Stimulated activated CD8-positive, alpha-beta memory T cell treated with anti-CD3 and anti-CD28 coated beads, Interleukin-4, amount 100 ng/mL, for 24 hours (primary cell): ENCODE data around the gene BZW1.
"Not testable (repeated sequence)": the region's sequence is repeated elsewhere in the genome, so short reads cannot be mapped to it uniquely, and the experiment has no call there.

Experiments
- DNase-seq: peaks from one replicate; pipeline ENCODE4 v3.0.0-alpha.2; 2020; ENCODE audit warnings: low read depth

Gene BZW1

GRCh38 chr2:200791905-200792304 is 19.8 kb upstream of the BZW1 start:
- no peak for DNase-seq

GRCh38 chr2:200794143-200794542 is 17.6 kb upstream of the BZW1 start:
- DNase-seq: no peak

GRCh38 chr2:200795028-200795440 is 16.7 kb upstream of the BZW1 start:
- no peak for DNase-seq

GRCh38 chr2:200796561-200796960 is 15.1 kb upstream of the BZW1 start:
- DNase-seq: no peak

GRCh38 chr2:200797242-200797770 is 14.4 kb upstream of the BZW1 start:
- no peak for DNase-seq

DNA sequence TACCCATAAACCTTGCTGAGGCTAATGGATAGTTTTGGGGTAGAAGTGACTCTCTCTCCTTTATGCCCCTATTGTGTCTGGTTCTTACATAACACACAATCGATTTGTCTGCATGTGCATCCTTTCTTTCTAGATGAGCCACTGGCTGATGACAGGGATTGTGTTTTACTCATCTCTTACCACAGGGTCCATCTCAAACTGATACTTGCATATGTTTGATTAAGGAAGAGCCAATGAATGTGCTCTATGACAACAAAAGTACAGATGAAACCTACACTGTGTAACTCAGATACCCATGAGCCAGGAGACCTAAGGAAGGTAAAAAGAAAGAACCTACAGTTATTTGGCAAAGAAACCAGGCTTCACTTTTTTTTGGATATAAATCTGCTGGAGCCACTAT is 13.2 kb upstream of the BZW1 start:
- no peak for DNase-seq

DNA sequence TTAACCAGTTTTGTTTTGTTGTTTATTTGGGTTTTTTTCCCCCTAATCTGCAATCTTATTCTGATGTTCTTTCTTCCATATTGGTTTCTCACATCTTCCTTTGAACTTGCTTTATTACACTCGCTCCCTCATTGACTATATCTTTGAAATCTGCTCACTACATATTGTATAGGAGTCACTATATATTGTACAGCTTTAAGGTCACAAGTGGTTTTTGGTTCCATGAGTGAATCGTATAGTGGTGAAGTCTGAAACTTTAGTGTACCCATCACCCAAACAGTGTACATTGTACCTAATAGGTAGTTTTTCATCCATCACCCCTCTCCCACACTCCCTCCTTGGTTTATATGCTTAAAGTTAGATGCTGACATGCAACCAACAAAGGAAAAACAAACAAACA is 11.3 kb upstream of the BZW1 start:
- DNase-seq: no peak

DNA sequence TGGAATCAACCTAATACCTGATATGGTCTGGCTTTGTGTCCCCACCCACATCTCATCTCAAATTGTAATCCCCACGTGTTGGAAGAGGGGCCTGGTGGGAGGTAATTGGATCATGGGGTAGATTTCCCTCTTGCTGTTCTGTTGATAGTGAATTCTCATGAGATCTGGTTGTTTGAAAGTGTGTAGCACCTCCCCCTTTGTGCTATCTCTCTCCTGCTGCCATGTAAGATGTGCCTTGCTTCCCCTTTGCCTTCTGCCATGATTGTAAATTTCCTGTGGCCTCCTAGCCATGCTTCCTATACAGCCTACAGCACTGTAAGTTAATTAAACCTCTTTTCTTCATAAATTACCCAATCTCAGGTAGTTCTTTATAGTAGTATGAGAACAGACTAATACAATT is 10.3 kb upstream of the BZW1 start:
- DNase-seq: not testable (repeated sequence)

DNA sequence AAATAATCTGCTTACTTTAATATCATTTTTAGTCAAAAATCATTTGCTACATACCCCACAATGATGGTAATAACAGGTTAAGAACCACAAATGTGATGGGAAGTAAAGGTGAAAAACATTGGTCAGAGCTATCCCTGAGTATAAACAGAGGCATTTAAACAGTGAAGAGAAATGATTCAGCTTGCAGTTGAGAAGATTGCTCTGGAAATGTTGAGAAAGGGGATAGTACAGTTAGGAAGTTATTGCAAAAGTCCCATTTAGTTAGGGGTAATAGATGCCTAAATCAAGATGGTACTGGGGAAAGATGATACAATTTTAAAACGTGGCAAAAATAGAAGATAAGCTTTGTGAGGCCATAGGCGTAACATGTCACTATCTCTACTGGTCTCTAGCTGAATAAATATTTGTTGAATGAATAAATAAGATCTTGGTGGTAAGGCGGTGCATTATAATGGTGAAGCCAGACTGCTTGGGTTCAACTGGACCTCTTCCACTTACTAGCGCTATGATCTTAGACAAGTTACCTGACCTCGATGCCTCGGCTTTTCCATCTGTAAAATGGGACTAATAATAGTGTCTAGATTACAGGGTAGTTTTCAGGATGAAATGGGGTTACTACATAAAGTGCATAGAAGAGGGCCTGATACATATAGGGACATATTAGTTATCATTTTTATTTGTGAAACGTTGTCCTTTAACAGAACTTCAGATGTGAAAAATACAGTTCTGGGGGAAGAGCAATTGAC is 2.0 kb upstream of the BZW1 start:
- DNase-seq: no peak

DNA sequence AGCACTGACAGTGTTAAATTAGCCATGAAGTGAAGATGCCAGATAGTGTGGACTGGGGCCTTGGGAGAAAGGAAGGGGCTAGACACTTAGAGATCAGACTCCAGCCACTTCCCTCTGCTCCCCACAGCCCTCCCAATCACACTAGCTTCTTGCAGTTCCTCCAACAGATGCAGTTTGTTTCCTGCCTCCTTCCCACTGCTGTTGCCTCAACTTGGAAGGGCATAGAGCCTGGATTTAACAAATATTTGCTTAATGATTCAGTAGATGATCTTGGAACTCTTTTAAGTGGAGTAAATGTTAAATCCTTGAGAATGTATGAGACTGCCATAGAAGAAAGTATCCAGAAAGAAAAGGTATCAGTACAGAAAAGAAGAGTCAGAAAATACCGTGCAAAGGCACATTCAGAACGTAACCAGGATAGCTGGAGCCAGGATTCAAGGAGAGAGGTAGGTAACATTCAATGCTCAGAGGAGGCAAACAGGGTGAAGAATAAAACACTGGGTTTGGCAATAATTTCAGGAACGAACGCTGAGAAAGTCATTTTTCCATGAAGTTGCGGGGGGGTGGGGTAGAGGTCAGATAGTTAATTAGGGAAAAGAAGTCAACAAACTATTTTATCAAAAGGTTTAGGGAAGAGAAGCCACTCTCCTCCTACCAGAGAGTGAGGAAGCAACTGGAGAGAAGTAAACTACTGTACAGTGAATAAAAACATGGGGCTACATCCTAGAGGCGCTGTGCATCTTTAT is 1.3 kb upstream of the BZW1 start:
- no peak for DNase-seq

DNA sequence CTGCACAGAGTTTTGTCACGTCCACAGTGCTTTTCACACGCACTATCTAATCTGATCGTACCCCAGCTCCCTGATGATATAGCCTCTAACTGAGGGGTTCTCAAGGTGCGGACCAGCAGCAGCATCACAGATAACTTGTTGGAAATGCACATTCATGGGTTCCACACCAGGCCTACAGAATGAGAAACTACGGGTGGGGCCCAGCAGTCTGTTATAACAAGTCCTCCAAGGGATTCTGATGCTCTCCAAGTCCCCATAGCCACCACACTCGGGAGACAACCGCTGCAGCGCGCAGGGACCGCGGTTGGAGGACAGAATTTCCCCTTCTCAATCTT is 745 bp upstream of the BZW1 start:
- no peak for DNase-seq

- DNase-seq: peak; percentile 60
Measured at GRCh38 chr2:200812122-200813022, 662 bp downstream of the BZW1 start.

GRCh38 chr2:200814276-200814815 is 2.6 kb downstream of the BZW1 start:
- DNase-seq: no peak

- no peak for DNase-seq
Measured at GRCh38 chr2:200814917-200815316, 3.2 kb downstream of the BZW1 start.

- not testable (repeated sequence) for DNase-seq
Measured at GRCh38 chr2:200818732-200819131, 7.0 kb downstream of the BZW1 start.

DNA sequence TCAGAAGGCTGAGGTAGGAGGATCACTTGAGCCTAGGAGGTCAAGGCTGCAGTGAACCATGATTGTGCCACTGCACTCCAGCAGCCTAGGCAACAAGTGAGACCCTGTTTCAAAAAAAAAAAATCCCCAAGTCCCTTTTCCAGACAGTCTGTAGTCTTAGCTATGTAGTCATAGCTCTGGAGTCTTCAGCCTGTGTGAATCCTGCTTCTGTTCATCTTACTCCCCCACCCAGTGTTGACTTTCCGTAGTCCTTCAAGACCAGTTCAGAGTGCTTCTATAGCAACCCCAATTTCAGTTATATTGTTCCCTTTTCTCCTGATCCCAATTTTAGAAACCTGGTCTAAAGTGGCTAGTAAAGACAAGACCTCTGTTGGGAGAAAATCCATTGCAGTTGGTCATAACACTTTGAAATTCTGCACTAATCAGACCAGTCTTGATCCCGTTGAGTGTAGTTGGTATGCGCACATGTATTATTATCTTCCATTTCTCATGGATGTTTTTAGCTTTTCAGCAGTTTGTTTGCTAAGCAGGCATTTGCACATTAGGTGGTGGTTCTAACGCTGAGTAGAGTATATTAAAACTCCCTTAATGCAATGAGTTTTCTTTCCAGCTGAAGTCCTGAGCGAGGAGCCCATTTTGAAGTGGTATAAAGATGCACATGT is 9.0 kb downstream of the BZW1 start:
- DNase-seq: no peak

DNA sequence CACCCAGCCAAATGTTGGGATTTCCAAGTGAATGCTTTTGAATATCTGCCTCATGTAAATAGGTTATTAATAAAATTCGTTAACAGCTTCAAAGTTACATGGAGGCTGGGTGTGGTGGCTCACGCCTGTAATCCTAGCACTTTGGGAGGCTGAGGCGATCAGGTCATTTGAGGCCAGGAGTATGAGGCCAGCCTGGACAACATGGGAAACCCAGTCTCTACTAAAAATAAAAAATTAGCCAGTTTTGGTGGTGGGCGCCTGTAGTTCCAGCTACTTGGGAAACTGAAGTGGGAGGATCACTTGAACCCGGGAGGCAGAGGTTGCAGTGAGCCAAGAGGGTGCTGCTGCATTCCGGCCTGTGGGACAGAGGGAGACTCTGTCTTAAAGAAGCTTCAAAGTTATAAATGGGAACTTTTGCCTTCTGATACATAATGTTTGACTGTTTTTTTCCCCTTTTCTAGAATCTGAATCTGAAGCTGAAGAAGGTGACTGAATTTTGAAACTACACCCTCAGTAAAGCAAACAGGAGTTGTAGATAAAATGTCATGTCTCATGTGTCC is 10.1 kb downstream of the BZW1 start:
- no peak for DNase-seq

DNA sequence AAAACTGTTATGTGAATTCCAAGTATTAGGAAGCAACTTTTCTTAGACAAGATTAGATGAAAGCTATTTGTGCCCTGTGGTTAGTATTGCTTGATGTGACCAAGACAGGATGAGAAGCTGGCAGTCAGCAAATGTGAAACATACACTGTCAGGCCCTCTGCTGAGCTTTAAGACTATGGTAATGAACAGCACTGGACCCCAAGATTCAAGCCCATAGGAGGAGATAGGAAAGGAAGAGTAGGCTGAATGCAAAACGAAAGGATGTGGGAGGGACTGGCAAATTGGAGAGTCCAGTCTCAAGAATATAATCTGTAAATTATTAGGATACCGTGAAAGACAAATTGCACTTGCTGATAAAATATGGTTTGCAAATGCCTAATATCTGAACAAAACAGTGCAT is 16.4 kb downstream of the BZW1 start:
- no peak for DNase-seq

DNA sequence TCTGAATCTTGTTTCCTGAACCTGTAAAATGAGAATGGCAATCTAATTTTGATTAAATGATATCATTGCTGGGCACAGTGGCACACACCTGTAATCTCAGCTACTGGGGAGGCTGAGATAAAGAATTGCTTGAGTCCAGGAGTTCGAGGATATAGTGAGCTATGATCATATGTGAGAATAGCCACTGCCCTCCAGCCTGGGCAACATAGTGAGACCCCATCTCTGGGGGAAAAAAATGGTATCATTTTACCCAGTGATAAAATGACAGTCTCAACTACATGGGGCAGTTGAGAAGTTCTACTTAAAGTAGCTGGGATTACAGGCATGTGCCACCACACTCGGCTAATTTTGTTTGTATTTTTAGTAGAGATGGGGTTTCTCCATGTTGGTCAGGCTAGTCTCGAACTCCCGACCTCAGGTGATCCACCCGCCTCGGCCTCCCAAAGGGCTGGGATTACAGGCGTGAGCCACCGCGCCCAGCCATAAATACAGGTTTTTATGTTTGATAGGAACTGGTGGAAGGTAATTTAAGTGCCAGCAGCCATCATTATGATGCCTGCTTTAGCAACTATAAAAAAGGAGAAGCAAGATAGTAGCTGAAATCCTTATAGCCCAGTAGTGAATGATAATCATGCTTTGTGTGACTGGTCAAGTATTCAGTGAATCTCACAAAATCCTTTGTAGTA is 17.0 kb downstream of the BZW1 start:
- DNase-seq: no peak

DNA sequence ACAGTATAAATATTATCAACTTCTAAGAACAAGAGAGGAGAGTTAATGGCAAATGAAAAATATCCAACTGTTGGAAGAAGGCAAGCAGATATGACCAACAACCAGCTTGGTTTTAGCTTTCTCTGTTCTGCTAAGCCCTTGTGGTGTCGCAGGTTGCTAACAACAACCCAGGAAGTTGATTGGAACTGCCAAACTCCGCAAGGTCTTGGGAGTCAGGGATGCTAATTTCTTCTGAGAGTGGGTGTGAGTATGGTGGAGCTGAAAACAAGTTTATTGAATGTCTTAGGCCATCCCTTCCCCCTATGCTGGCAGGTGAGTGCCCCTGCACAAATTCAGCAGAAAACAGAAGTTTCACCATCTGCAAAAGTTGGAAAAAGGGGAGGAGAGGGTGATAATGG is 17.5 kb downstream of the BZW1 start:
- no peak for DNase-seq

- DNase-seq: no peak
Measured at GRCh38 chr2:200834701-200835100, 23.0 kb downstream of the BZW1 start.
